Esophagus squamous epithelium (tissue), 4 donors: ENCODE measurements around the gene PRSS23.

Experiments used
- CTCF ChIP-seq, 6 experiments: fragments of 450-650 bp in 4 of 6; fragments of 200-600 bp in 2 of 6; sonication (generic) in 2 of 6; IDR thresholded peaks; one replicate each; pipeline ENCODE4 v1.5.1; 2016 to 2019; ENCODE audit warnings: antibody characterized with exemption in 6 of 6, mild to moderate bottlenecking in 4 of 6, moderate library complexity in 4 of 6
- POLR2A ChIP-seq, 4 donors: fragments of 450-650 bp; IDR thresholded peaks; one replicate each; pipeline ENCODE4 v1.6.1; 2017; ENCODE audit warnings: antibody characterized with exemption in 4 of 4, mild to moderate bottlenecking in 4 of 4, moderate library complexity in 3 of 4

GRCh38 chr11:86772999-86773398, 27.3 kb upstream of the PRSS23 start:
- TF ChIP-seq POLR2A (IDR thresholded peaks at IDR 0.05) (no peak), CTCF (IDR thresholded peaks at IDR 0.05) (no peak)
